Heart left ventricle (tissue), 13 donors: ENCODE data around the gene ZNF543.

Experiments
- CTCF ChIP-seq, 12 donors: fragments of 200-600 bp; sonication (generic) in 4 of 12; IDR thresholded peaks; one replicate each; pipeline versions ENCODE4 v1.5.0 to v1.8.0; 2018 to 2022; ENCODE audit warnings: antibody characterized with exemption in 12 of 12, mild to moderate bottlenecking in 5 of 12
- POLR2A ChIP-seq, 2 donors: fragments of 450-650 bp; IDR thresholded peaks; one replicate each; pipeline ENCODE4 v1.6.1; 2017; ENCODE audit warnings: antibody characterized with exemption in 2 of 2, mild to moderate bottlenecking in 2 of 2, moderate library complexity in 2 of 2
- donor health status: ischemic (EF 13 %, LVEDD 7.1; RV severe dilation, severe dysfunction).
- donor health status: DM: no; HTN: yes; CAD: no.
- donor health status: DM: no; HTN: no; CAD: no.
- donor health status: ischemic (EF 25% LVEDD 6.9; RV normal size, moderate dysfunction).
- donor health status: ischemic (EF 25% LVEDD 5.7; RV mildly dilated, moderate dysfunction).
- donor health status: ischemic (EF 35%, LVEDD 5.7; RV mildly dilated, moderate dysfunction).
- donor health status: nonischemic (EF 11% LVEDD 7.7; RV severe dilation, severe dysfunction).
- donor health status: DM: yes; HTN: yes; CAD: no.
- donor health status: PGD.
- donor health status: ischemic (EF 29% LVEDD 5.4; RV normal size, mild dysfunction).
- donor health status: nonischemic (EF 23%, LVEDD 6.1; RV moderate dilation, normal function).

- TF ChIP-seq POLR2A (IDR thresholded peaks at IDR 0.05) (no peak), CTCF (IDR thresholded peaks at IDR 0.05) (no peak)
Measured at GRCh38 chr19:57273014-57273413, 47.3 kb upstream of the ZNF543 start.
